ENCODE measurements around the gene PGM2L1.
A peak's percentile ranks its signal among the peaks of the same experiment; 100 is the strongest.

Gene PGM2L1

GRCh38 chr11:74384641-74385040 lies 13.6 kb downstream of the PGM2L1 start:
- no peak overlapping the region for H3K4me3 ChIP-seq (ENCODE audit: low read length)
- TF ChIP-seq CTCF (IDR thresholded peaks at IDR 0.05; ENCODE audit: insufficient read depth, low read depth, low read length, missing control alignments), result no peak
- no peak for DNase-seq (ENCODE audit: low read depth)

- no peak for TF ChIP-seq CTCF (IDR thresholded peaks at IDR 0.05; ENCODE audit: insufficient read depth, low read depth, low read length, missing control alignments)
- peak; percentile 49 for DNase-seq (ENCODE audit: low read depth)
- H3K4me3 ChIP-seq (ENCODE audit: low read length), result no peak overlapping the region
Observed at GRCh38 chr11:74380746-74381439, 17.3 kb downstream of the PGM2L1 start.

- TF ChIP-seq CTCF (IDR thresholded peaks at IDR 0.05; ENCODE audit: insufficient read depth, low read depth, low read length, missing control alignments), result no peak
- DNase-seq (ENCODE audit: low read depth), result no peak
Observed at GRCh38 chr11:74377689-74378088, 20.5 kb downstream of the PGM2L1 start.

GRCh38 chr11:74373382-74373781 lies 24.9 kb downstream of the PGM2L1 start:
- H3K4me3 ChIP-seq (ENCODE audit: low read length), result no peak overlapping the region
- TF ChIP-seq CTCF (IDR thresholded peaks at IDR 0.05; ENCODE audit: insufficient read depth, low read depth, low read length, missing control alignments), result no peak
- no peak for DNase-seq (ENCODE audit: low read depth)

More at GRCh38 chr11:74377689-74378088, 20.5 kb downstream of the PGM2L1 start:
- H3K4me3 ChIP-seq (ENCODE audit: low read length), result no peak overlapping the region

GRCh38 chr11:74371269-74372052 lies 26.8 kb downstream of the PGM2L1 start:
- H3K4me3 ChIP-seq (ENCODE audit: low read length), result no peak overlapping the region
- no peak for TF ChIP-seq CTCF (IDR thresholded peaks at IDR 0.05; ENCODE audit: insufficient read depth, low read depth, low read length, missing control alignments)
- peak; percentile 74 for DNase-seq (ENCODE audit: low read depth)

GRCh38 chr11:74370123-74370522 lies 28.1 kb downstream of the PGM2L1 start:
- DNase-seq (ENCODE audit: low read depth), result no peak
- no peak overlapping the region for H3K4me3 ChIP-seq (ENCODE audit: low read length)
- no peak for TF ChIP-seq CTCF (IDR thresholded peaks at IDR 0.05; ENCODE audit: insufficient read depth, low read depth, low read length, missing control alignments)
